Astrocyte of the spinal cord (primary cell): Measurements from ENCODE around the gene TRIO.

Experiments
- DNase-seq: peaks from one replicate; pipeline ENCODE4 v3.0.0; 2011; ENCODE audit warnings: low read depth, low spot score
- H3K4me3 ChIP-seq: 2 replicates; pipeline ENCODE4 v1.5.1; 2011; ENCODE audit warnings: low read depth, mild to moderate bottlenecking, low read length, moderate library complexity
- CTCF ChIP-seq: IDR thresholded peaks from 2 replicates; pipeline ENCODE4 v1.5.1; 2012; ENCODE audit warnings: low read depth, mild to moderate bottlenecking, low read length, inconsistent platforms
- in situ Hi-C: cut with HindIII; loops from 2 replicates; pipeline ENCODE4 v1.10.0; 2017; ENCODE audit warnings: low sequenced_read_pairs

The TRIO gene

GRCh38 chr5:14258840-14259239 lies 115.7 kb downstream of the TRIO start:
- peak; percentile 52 for DNase-seq
- TF ChIP-seq CTCF = peak; percentile 34
- H3K4me3 ChIP-seq = no peak overlapping the region
- in situ Hi-C loops = loop anchor here (25.0 kb wide), 1 partner anchor 272 kb away; no protein-coding TSS in a partner anchor

GRCh38 chr5:14260637-14261036 lies 117.5 kb downstream of the TRIO start:
- DNase-seq = no peak
- in situ Hi-C loops = loop anchor here (25.0 kb wide), 1 partner anchor 273 kb away; no protein-coding TSS in a partner anchor
- TF ChIP-seq CTCF = no peak
- no peak overlapping the region for H3K4me3 ChIP-seq

- no peak for TF ChIP-seq CTCF
- no peak overlapping the region for H3K4me3 ChIP-seq
- in situ Hi-C loops = loop anchor here (25.0 kb wide), 1 partner anchor 274 kb away; no protein-coding TSS in a partner anchor
- no peak for DNase-seq
Measured at GRCh38 chr5:14261235-14261634, 118.1 kb downstream of the TRIO start.

GRCh38 chr5:14261856-14262611 lies 118.9 kb downstream of the TRIO start:
- in situ Hi-C loops = loop anchor here (25.0 kb wide), 1 partner anchor 275 kb away; no protein-coding TSS in a partner anchor
- TF ChIP-seq CTCF = no peak
- DNase-seq = no peak
- no peak overlapping the region for H3K4me3 ChIP-seq

GRCh38 chr5:14263113-14263512 lies 120.0 kb downstream of the TRIO start:
- in situ Hi-C loops = loop anchor here (25.0 kb wide), 1 partner anchor 276 kb away; no protein-coding TSS in a partner anchor
- no peak for TF ChIP-seq CTCF

GRCh38 chr5:14263699-14264098 lies 120.6 kb downstream of the TRIO start:
- no peak for TF ChIP-seq CTCF
- DNase-seq = no peak
- H3K4me3 ChIP-seq = no peak overlapping the region
- in situ Hi-C loops = loop anchor here (25.0 kb wide), 1 partner anchor 276 kb away; no protein-coding TSS in a partner anchor

More at GRCh38 chr5:14263113-14263512, 120.0 kb downstream of the TRIO start:
- no peak for DNase-seq
- no peak overlapping the region for H3K4me3 ChIP-seq
